GM18499 (cell line): Measurements from ENCODE around the gene ITGA11.

Experiments used
- ATAC-seq: cut with Tn5 transposase; IDR thresholded peaks from one replicate; pipeline ENCODE4 v1.9.1; 2021; ENCODE audit warnings: moderate number of reproducible peaks; ENCODE audit not compliant: insufficient read depth, unreplicated experiment

ITGA11 gene

DNA sequence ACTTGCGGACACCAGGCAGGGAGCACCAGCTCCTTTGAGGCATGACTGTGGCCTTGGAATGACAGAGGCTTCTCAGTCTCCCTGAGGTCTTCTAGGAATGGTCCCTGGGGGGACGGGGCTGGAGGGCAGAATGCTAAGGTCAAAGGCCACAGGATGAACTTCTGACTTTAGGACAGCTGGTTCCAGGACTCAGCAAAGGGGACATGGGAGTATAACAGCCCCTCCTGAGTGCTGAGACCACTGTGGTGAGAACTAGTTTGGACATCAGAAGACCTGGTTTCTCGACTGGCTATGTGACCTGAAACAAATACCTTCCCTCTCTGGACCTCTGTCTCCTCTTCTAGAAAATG is 17.8 kb downstream of the ITGA11 start:
- no peak for ATAC-seq

DNA sequence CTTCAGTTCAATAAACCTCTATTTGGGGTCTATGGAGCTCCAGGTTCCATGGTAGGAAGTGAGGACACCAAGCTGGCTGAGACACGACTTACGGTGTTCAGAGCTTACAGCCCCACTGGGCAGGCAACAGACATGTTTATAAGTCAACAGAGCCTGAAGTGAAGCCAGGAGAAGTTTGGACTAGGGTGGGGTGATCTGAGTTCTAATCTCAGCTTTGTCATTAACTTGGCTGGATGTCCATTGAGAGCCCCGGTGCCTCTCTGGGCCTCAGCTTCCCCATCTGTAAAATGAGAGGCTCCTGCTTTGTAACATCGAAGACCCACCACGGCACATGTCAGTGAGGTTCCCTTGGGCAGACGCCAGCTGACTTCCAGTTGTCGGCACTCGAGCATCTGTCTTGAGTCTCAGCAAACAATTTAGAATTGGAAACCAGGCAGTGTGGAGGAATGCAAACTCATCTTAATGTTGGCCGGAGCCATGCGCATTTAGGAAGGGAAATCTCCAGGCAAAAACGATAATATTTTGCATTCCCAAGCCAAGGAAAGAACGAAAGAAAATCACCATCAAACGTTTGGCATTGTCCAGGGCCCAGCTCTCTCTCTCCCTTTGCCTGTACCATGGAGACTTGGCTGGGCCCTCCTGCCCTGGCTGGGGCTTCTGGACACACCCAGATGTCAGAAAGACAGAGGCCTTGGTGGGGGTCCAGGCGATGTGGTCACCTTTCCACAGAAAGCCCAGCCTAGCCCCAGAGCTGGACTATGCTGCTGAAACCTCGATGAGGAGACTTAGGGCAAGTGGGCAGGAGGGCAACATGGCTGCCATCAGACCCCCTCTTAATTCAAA is 18.4 kb downstream of the ITGA11 start:
- no peak for ATAC-seq

DNA sequence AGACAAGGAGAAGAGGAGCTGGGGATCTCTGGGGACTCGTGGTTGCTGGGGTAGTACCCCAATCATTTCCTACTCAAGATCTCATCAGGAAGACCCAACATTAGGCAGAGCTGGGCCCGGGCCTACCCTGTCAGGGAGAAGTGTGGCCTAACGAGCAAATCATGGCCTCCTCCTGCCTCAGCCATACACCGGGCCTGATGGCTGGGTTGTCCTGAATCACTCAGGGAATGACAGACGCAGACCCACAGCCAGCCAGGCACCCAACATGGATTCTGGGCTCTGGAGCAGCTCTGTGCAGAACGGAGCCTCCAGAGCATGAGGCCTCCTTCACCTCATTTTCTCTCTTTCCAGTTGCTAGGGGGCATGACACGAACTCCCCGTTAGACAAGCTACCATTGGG is 19.7 kb downstream of the ITGA11 start:
- ATAC-seq: no peak

DNA sequence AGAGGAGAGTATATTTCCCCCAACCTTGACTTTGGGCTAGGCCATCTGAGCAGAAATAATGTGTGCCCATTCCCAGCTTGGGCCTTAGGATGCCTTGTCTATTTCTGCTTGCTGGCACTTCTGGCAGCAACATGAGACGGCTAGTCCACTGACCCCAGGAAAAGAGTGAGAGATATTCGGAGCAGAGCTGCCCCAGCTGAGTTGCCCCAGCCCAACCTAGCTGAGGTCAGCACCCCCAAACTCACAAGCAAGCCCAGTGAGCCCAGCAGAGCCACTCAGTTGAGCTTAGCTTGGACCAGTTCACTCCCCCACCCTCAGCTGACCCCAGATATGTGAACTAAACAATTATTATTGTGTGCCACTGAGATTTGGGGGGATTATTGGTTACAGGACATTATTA is 20.2 kb downstream of the ITGA11 start:
- ATAC-seq: no peak

DNA sequence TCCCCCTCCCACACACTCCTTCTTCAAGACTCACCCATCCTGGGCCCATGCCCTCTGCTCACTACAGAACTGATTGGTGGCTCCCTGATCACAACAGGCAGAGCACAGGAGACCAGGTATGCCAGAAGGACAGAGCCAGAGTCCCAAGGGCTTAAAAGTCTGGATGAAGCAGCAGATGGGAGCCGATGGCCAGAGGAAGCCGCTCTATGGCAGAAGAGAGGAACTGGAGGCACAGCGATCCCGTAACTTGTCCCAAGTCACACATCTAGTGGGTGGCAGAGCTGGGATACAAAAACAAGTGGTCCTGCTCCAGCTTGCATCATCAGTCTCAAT is 20.7 kb downstream of the ITGA11 start:
- no peak for ATAC-seq

DNA sequence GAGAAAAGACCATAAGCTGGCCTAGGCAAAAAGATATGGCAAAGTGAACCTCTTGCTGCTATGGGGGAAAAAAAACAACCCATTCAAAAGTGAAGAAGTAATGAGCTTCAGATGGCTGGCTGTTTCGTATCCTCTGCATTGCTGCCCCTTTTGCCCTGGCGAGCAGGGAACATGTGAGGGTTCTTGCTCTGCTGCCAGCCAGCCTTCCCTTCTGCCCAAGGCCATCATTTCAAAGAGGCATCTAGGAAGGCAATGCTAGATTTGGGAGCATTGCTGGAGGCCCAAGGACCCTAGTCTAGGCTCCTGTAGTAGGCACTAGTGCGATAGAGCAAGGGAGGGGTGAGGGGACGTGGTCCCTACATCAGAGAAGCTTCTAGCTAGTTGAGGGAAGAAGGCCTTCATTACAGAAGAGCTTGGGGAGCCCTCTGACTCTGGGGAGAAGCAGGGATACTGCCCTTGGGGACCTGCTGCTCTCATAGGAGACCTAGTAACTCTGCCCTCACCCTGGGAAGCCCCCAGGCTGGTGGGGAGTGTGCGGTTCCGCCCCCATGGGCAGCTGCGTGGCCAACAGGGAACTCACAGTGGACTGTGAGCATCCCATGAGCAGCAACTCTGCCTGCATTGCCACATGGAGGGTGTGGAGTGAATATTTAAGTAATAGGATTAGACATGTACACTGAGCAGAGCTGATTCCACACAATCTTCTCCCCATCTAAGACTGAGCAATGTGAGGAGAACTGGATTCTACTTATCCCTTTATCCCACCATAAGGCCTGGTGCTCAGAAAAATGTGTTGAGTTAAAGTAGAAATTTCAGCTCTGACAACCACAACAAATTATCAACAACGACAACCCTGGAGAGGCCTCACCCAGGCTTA is 21.3 kb downstream of the ITGA11 start:
- no peak for ATAC-seq

DNA sequence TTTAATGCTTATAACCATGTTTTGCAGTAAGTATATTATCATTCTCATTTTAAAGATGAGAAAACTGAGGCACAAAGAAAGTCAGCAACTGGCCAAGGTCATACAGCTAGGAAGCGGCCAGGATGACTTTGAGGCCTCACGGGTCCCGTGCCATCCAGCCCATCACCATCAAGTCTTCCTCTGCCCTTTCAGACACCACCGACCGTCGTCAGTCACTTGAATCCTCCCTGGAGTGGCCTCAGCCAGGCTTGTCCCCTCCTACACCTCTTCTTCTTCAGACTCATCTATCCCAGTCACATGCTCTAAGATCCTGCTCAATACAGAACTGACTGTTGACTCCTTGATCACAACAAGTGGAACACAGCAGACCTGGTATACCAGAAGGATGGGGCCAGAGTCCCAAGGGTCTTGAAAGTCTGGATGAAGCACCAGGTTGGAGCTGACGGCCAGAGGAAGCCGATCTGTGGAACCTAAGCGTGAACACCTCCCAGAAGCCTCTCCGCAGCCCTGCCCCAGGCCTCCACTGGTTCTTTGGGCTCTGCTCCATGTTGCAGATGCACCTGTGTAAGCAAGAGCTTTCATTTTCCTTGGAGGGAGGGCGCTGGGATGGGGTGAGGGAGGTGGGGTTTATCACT is 22.1 kb downstream of the ITGA11 start:
- ATAC-seq: no peak

DNA sequence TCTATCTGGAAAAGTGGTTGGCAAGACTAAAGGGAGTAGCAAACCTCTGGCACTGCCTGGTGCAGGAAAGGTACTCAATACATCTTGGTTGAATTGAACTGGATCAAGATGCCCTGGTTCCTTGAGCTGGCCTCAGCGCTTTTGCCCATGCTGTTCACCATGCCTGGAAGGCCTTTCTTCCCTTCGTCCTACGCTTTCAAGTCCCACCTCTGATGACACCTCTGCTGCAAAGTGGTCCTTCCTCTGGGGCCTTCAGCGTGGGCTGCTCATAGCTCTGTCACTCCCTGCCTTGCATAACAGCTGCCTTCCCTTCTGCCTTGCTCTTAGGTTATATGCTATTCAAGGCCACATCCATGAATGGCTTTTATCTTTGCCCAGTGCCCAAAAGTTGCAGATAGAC is 23.0 kb downstream of the ITGA11 start:
- no peak for ATAC-seq

DNA sequence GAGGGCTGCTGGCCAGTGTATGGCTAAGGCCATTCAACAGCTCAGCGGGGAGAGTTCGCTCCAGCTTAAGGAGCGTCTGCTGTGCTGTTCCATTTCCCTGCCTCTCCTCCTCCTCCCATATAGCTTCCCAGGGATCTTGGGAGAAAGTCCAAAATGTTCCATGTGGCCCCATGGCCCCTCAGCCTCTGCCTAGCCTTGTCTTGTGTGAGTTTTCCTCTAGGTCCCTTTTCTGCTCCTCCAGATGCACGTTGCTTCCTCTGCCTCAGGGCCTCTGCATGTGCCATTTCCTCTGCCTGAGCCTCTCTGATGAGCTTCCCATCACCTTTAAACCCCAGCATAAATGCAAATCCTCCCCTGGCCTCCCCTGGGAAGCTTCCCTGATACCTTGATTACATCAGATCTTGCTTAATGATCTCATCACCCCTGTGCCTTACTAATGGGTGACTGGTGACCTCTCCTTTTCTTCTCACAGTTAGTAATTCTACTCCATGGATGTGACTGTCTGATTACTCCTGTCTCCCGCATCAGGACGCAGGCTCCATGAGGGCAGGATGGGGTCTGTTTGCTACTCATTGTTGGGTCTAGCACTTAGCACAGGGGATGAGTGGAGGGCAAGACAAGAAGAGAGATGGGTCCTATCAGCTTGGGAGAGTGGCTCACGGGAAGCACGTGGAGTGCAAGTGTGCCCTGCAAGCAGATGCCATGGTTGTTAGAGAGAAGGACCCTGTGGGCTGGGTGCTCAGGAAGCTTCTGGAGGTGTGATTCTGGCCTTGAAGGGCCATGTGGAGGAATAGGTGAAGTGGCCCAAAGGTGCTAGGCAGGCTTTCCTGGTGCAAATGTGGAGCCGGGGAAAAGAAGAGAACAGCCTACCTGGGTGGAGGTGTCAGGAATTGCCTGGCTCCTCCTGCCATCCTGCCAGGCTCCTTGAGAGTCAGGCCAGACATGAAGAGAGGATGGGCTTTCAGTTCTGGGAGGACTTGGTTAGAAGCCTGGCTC is 23.8 kb downstream of the ITGA11 start:
- no peak for ATAC-seq

DNA sequence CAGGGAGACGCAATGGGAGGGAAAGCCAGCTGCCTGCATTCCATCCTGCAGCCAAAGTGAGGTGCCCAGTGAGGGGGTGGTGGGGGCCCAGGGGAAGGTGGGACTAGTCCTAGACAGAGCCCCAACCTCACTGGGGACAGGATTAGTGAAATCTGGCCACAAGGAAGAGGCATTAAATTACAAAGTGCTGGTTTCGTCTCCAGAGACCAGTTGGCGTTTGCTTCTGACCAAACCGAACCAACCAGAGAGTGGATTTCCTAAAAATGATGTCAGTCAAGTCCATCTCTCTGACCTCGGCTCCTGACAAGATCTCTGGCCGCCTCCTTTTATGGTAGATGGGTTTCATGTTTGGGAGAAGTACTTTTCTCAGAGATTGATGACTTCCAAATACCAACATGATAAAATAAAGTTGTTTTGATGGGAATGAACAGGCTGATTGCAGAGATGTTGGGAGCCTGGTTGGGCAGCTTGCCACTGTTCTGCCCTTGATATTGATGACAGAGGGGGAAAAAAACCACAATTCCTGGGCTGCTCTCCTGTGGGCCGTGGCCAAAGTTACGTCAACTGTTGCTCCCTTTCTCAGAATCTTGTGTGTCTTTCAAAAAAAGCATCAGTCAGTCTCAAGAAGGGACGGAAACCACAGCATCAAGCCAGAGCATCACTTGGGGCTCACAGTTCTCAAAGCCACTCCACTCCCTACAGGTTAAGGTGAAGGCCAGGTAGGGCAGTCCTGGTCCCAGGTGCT is 24.6 kb downstream of the ITGA11 start:
- no peak for ATAC-seq

DNA sequence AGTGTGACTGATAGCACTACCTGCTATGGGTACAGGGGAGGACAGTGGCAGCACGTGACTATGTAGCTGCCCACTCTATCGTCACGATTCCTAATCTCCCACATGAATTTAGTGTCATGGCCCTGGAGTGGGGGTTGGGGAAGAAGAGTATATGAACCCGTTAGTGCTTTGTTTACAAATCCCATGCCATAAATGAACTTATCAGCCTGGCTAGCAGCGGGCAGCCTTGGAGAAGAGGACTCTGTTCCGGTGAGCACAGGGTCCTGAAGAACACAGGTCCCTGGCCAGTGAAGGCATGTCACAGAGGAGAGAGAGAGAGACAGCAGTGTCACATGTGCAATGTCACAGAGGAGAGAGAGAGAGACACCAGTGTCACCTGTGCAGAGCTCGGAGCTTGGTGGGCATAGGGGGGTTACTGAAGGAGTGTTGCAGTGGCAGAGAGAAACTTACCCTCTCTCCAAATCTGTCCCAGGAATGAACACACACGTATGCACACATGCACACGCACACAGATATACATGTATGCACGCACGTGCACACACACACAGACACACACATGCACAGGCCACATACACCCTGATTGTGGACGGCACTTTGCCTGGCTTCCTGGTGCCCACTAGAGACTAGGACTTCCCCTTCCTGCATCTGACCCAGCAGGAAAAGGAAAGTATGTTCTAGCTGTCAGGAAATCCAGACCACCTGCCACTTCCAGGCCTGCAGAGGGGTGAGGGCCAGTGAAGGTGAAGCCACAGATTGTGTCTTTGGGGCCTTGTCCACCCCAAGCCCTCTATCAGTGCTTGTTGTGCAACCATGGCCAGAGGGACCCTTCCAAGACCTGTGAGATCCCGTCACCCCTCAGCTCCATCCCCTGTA is 26.3 kb downstream of the ITGA11 start:
- no peak for ATAC-seq

DNA sequence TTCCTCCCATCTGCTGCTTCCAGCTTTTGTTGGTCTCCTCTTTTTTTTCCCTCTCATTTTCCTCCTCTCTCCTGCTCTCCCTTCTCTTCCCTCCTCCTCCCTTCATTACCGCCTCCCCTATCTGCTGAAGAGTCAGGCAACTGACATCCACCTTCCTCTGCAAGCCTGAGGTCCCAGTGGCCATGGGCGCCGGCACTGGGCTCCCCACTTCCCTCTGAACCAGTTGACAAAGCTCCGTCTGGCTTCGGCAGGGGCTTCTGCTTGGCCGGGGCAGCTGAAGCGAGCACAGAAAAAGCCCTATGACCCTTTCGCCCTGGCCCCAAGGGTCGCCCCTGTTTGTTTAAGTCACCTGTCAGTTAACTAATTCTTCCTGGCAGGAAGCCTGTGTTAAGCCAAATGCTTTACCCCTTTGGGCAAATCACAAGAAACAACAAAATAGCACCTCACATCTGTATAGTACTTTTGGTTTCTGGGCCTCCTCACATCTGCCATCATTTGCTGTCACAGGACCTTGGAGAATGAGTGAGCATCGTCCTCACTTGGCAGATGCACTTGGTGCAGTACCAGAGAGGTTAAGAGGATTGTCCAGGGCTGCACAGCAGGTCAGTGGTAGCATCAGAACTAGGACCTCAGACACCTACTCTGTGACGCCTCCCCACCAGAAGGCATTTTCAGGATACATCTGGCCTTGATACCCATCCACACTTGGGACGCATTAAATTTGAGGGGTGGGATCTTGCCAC is 27.7 kb downstream of the ITGA11 start:
- ATAC-seq: no peak

DNA sequence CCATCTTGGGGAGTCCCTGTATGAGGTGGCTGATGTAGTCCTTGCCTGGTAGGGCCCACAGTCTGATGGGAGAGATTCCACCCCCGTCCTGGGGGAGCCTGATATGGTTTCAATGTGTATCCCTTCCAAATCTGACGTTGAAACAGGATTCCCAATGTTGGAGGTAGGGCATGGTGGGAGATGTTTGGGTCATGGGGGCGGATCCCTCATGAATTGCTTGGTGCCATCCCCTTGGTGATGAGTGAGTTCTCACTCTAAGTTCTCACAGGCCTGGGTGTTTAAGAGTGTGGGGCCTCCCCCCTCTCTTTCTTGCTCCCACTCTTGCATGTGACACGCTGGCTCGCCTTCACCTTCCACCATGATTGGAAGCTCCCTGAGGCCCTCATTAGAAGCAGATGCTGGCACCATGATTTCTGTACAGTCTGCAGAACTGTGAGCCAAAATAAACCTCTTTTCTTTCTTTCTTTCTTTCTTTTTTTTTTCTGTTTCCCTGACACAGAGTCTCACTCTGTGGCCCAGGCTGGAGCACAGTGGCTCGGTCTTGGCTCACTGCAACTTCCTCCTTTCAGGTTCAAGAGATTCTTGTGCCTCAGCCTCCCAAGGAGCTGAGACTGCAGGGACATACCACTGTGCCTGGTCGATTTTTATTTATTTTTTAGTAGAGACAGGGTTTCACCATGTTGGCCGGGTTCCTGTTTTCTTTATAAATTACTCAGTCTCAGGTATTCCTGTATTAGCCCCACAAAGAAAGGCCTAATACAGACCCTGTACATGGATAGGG is 28.6 kb downstream of the ITGA11 start:
- no peak for ATAC-seq

DNA sequence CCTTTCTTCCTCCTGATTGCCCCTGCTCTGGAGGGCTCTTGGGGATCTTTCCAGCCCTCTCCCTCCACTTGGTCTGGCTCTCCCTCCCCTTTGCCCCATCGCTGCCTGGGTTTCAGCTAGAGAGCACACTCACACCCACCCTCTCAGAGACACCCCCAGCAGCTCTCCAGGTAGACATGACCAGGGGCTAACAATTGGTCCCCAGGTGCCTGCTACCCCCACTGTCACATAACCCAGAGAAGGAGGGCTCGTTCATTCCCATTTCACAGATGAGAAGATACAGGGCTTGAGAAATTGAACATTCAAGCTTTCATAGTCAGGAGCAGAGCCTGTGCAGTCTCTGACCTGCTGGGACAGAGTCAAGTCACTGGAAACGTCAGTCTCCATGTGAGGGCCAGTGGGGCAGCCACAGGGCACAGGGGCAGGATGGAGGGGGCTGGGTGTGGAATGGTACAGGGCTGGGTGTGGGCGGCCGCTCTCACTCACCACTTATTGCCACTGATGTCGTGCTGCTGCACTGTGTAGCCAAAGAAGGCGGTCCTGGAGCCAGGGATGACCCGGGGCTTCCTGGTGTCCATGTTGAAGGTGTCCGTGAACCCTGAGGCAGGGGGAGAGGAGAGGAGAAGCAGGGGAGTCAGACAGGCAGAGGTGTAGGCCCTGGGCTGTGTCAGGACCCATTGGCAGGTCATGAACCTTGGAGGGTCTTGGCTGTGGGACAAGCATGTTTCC is 29.4 kb downstream of the ITGA11 start:
- no peak for ATAC-seq

DNA sequence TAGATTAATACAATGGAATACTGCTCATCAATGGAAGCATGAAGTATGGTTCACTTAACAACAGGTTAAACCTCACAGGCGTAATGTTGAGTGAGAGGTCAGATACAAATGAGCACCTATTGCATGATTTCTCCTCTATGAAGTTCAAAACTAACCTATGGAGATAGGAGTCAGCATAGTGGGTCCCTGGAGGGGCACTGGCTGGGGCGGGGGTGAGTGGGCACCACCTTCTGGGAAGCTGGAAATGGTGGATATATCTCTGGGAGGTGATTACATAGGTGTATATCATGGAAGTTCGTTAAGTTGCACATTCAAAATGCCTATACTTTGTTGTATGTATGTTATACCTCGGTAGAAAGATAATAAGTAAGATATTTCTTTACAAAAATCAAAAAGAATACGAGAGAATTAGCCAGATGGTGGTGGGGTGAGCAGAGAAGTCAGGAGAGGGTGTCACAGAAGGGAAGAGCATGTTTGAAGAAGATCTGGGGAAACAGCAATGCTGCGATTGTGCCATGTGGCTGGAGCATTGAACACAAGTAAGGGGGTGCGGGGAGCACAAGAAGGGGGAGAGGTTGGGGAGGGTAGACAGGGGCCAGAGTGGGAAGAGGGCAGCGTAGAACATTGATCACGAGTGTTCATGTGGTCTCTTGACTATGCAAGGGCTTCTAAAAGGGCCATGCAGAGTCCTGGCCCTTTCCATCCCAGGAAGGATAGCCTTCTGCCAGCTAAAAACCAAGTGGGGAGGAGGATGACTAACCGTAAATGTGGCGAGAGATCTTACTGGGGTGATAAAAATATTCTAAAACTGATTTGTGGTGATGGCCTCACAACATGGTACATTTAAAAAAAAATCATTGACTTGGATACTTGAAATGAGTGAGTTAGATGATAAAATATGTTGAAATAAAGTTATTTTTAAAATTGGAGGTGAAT is 30.2 kb downstream of the ITGA11 start:
- ATAC-seq: no peak
